NCI-H510A (cell line): Measurements from ENCODE around the gene PABPN1.
A peak's percentile ranks its signal among the peaks of the same experiment; 100 is the strongest.
"Not testable (repeated sequence)": the region's sequence is repeated elsewhere in the genome, so short reads cannot be mapped to it uniquely, and the experiment has no call there.

Experiments used
- DNase-seq: peaks from one replicate; lab custom pipeline; 2025; lab: John Stamatoyannopoulos, UW

PABPN1 gene

GRCh38 chr14:23301288-23301968 is 19.8 kb upstream of the PABPN1 start:
- peak; percentile 97 for DNase-seq

GRCh38 chr14:23301969-23302289 is 19.3 kb upstream of the PABPN1 start:
- no peak for DNase-seq

DNA sequence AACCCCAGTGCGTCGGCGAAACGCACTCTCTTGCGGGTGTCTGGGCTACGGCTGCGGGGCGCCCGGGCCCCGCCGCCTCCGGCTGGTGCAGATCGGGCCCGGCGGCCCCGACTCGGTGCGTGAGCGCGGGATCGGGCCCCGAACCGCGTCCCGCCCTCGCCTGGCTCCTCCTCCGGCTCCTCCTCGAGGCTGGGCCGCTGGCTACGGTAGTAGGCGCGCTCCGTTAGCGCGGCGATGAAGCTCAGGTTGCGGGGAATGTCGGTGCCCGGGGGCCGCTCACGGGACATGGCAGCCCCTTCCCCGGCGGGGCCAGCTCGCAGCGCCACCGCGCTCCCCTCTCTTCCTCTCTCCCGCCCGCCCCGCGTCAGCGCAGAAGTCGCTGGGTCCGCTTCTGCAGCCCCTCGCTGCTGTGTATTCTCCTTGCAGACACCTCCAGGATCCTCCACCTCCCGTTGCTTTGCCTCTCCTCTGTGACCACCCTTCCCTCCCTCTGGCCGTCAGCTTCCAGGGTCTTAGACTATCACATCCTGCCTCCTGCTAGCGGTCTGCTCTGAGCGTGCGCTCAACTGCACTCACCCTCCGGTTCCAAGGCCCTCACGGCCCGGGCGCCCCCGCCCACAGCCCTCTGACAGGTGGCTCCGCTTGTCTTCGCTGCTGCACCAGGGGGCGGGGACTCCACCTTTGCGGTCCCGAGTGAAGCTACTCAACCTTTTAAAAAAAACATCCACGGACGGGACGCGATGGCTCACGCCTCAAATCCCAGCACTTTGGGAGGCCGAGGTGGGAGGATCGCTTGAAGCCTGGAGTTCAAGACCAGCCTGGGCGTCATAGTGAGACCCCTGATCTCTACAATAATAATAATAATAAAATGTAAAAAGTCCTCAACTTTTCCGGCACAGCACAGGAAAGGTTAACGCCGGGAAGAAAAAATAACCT is 18.7 kb upstream of the PABPN1 start, which contains the start of gene PPP1R3E:
PPP1R3E (minus strand) TSS at position 570 of the 936 bp plus-strand sequence; CDS start at position 287, 283 bp downstream.
- DNase-seq: peak; percentile 47

DNA sequence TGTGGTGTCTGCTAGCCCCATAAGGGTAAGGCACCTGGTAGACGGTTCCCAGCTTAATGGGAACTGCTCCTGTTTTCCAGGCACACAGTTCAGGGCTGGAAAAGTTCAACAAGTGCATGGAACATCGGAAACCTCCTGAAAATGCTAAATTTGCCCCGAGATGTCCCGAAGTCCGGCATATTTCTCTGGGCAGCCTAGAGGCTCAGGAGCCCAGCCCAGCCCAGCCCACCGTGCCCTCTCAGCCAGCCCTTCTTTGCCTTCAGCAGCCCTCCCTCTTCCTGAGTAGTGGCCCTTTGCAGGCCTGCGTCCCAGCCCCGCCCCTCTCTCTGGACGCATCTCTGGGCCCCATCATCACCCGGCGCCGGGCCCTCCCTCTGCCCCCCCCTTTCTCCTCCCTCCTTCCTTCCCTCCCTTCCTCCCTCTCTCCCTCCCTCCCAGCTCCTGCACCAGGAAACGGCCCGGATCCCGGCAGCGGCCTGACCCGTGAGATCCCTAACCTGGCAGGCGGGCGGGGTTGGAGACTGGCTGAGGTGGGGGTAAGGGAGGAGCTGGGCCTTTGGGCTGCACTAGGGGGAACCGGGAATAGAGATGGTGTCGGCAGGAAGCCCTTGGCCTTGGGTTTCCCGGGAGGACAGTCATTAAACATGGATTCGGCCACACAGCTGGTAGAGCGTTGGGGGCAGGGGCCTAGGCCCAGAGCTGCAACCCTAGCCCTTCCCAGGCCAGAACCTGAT is 14.7 kb upstream of the PABPN1 start, which contains the start of gene BCL2L2:
BCL2L2 (plus strand) TSS at position 422 of the 734 bp plus-strand sequence. CDS start 935 bp downstream, outside the sequence.
- peak; percentile 95 for DNase-seq

DNA sequence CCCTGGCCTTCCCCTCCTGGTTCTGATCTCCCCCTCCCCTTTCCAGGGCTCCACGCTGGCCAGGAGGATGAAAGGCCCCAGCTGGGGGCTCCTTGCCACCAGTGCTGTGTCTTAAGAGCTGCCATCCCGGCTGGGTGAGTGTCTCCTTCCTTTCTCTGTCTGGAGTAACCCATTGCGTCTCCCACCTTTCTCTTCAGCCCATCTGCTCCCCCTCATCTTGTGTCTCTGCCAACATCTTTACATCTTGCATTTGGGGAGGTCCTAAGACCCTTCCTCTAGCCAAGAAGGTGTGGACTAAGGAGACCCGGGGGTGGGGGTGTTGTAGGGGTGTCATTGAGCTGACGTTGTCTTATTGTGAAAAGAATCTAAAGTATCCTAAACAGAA is 14.1 kb upstream of the PABPN1 start:
- no peak for DNase-seq

GRCh38 chr14:23307687-23308644 is 13.3 kb upstream of the PABPN1 start:
- no peak for DNase-seq

DNA sequence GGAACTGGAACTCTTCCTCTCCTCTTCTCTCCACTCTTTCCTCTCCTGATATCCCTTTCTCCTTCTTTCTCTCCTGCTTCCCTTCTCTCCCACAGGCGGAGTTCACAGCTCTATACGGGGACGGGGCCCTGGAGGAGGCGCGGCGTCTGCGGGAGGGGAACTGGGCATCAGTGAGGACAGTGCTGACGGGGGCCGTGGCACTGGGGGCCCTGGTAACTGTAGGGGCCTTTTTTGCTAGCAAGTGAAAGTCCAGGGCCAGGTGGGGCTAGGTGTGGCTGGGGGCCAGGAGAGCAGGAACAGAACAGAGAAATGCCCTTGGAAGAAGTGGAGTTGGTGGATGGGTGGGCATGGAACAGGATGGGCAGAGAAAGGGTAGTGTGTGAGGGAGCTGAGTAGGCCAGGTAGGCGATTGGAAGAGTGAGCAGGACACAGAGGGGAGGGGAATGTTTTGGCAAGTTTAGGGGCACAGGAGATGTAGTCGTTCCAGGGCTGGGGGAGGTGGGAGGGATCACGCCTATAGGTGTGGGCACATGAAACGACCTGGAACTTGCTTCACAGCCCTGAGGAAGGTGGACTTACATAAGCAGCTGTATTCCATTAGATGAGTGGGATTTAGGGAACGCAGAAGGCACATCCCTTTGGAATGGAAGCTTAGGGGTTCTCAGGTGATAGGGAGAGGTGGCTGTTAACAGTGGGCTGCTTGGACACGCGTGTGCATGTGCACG is 12.4 kb upstream of the PABPN1 start:
- no peak for DNase-seq

- no peak for DNase-seq
These were observed 10.7 kb upstream of the PABPN1 start for GRCh38 chr14:23310546-23310945.

DNA sequence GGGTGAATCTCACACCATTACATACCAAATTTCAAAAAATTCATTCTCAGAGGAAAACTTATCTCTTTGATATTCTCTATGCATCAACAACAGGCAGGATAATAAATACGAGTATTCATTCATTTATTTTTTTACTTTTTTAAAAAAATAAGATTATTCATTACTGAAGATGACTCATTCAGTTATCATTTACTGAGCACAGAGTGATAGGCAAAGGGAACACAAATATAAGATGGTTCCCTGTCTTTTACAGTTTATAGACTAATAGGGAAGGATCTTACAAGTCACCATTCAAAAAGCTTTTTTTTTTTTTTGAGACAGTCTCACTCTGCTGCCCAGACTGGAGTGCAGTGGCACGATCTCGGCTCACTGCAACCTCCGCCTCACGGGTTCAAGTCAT is 5.0 kb upstream of the PABPN1 start:
- DNase-seq: no peak

DNA sequence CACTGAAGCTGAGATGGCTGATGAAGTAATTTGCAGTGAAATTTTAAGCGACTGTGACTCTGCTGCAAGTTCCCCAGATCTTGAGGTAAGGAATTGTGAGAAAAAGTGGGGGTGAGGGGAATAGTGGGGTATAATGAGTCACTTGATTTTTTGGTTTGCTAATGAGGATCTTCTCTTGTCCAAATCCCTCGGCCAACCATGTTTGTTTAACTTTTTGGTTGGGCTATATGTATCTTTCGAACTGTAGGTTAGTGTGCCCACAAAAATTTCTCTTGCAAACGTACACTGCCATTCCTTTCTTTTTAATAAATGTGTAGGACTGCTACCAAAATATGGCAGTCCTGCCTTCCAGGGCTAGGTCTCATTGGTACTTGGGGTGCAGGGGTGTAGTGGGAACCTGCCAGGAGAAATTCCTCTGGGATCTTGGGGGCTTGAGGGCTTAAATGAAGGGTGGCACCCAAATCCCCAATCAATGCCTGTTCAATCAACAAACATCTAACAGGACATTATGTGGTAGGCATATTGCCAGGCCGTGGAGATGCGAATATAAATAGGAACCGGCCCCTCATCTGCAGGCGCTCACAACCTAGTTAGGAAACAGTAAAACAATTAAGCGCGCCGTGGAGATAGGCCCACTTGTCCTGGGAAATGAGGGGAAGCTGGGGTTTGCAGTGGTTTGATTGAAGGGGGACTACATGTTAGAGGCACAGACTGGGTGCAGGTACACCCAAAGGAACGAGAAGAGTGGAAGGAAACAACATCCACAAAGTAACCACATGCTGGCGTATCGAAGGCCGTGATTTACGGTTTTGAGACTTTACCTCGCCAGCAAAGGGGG is 1.3 kb upstream of the PABPN1 start:
- no peak for DNase-seq

DNA sequence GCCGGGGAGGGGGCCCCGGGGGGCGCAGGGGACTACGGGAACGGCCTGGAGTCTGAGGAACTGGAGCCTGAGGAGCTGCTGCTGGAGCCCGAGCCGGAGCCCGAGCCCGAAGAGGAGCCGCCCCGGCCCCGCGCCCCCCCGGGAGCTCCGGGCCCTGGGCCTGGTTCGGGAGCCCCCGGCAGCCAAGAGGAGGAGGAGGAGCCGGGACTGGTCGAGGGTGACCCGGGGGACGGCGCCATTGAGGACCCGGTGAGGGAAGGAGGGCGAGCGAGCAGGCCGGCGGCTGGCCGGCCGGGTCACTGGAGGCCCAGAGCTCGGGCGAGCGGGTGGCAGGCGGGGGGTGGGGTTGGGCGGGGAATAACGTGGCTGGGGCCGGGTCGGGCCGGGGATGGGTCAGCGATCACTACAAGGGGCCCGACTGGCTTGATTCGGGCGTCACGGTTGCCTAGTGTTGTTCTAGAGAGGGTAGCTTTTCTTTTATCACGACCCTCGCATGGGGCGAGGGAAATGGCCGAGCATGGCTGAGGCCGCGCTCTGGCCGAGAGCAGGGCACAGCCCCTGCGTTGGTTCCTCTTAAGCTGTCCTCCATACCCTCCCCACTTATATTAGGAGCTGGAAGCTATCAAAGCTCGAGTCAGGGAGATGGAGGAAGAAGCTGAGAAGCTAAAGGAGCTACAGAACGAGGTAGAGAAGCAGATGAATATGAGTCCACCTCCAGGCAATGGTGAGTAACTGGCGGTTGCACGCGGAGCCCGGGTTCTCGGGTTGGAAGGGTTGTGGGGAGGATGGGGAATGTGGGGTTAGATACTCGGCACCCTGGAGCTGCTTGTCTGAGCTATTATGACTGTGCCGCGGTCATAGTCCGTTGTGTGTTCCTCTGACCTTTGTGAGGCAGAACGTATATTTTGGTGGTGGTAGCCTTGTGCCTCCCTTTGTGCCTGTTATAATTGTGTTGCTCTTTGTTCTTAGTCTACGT is 603 bp downstream of the PABPN1 start:
- no peak for DNase-seq

GRCh38 chr14:23322568-23323517 is 1.6 kb downstream of the PABPN1 start:
- DNase-seq: no peak

DNA sequence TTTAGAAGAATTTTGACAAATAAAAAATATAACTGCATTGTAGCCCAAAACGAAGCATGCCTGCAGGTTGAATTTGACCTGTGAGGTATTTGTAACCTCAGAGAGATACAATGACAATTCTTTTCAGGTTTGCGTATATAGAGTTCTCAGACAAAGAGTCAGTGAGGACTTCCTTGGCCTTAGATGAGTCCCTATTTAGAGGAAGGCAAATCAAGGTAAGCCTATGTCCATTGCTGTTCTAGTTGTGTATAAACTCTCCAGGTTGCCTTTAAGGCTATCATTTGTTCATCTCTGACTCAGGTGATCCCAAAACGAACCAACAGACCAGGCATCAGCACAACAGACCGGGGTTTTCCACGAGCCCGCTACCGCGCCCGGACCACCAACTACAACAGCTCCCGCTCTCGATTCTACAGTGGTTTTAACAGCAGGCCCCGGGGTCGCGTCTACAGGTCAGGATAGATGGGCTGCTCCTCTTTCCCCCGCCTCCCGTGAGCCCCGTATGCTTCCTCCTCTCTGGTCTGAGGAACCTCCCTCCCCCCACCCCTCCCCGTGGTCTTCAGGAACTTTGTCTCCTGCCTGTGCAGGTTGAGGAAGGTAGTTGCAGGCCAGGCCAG is 2.7 kb downstream of the PABPN1 start:
- DNase-seq: no peak

GRCh38 chr14:23324455-23324846 is 3.2 kb downstream of the PABPN1 start:
- DNase-seq: no peak

- no peak for DNase-seq
These were observed 3.7 kb downstream of the PABPN1 start for GRCh38 chr14:23324993-23325392.

DNA sequence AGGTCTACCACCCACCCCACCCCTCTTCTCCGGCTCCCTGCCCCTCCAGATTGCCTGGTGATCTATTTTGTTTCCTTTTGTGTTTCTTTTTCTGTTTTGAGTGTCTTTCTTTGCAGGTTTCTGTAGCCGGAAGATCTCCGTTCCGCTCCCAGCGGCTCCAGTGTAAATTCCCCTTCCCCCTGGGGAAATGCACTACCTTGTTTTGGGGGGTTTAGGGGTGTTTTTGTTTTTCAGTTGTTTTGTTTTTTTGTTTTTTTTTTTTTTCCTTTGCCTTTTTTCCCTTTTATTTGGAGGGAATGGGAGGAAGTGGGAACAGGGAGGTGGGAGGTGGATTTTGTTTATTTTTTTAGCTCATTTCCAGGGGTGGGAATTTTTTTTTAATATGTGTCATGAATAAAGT is 4.5 kb downstream of the PABPN1 start:
- DNase-seq: not testable (repeated sequence)
